SKM-1 treated with dmso at 0.1 percent for 144 hours (cell line): ENCODE results near the gene AIG1.
"Not testable (repeated sequence)": the region's sequence is repeated elsewhere in the genome, so short reads cannot be mapped to it uniquely, and the experiment has no call there.

Experiments
- DNase-seq: peaks from one replicate; lab custom pipeline; 2025; ENCODE audit not compliant: unreplicated experiment; lab: John Stamatoyannopoulos, UW

The AIG1 gene, protein sequence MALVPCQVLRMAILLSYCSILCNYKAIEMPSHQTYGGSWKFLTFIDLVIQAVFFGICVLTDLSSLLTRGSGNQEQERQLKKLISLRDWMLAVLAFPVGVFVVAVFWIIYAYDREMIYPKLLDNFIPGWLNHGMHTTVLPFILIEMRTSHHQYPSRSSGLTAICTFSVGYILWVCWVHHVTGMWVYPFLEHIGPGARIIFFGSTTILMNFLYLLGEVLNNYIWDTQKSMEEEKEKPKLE

DNA sequence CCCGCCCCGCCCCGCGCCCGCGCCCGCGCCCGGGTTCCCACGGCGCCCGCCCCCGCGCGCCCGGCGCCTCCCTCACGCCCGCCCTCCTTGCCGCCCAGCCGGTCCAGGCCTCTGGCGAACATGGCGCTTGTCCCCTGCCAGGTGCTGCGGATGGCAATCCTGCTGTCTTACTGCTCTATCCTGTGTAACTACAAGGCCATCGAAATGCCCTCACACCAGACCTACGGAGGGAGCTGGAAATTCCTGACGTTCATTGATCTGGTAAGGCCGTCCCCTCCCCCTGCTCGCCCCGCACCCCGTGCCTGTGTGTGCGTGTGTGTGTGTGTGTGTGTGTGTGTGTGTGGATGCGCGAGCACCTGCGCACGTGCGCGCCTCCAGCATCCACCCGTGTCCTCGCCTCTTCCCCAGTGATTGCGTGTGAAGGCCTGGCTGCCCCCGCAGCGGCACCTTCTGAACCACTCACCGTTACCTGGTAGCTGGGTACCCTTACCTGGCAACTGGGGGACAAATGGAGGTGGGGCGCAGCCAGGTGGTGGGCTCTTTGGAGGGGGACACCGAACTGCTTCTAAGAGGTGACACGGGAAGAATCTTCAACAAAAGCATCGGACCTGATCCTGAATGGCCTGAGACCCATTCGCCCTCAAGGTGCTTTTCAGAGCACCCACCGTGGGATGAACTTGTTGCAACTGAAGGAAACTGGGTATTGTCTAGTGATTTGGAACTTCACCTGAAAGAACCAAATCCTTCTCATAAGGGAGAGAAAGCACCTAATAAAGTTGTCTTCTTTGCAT, at the start of gene AIG1:
AIG1 (plus strand) TSS at position 84 of the 791 bp plus-strand sequence; CDS start at position 121, 37 bp downstream.
- no peak for DNase-seq

DNA sequence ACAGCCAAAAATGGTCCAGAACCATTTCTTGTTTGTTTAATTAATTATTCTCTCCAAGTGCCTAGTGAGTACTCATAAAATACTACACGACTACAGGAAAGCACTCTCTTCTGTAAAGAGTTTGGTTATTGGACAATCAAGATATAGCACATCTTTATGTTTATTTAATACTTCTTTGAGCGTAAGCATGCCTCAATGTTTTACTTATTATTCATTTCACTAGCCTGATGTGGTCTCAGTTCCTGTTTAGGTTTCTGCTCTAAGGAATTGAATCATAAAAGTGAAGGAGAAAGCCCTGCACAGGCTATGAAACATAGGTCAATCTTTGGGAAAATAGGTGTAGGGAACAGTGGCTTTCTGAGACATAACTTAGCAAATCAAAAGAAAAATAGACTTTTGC, 45.9 kb upstream of the AIG1 start:
- no peak for DNase-seq

DNA sequence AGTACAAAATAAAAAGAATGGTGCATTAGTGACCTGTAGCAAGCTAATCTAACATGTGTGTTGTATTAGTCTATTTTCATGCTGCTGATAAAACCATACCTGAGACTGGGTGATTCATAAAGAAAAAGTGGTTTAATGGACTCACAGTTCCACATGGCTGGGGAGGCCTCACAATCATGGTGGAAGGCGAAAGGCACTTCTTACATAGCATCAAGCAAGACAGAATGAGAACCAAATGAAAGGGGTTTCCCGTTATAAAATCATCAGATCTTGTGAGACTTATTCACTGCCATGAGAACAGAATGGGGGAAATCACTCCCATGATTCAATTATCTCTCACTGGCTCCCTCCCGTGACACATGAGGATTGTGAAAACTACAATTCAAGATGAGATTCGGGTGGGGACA, 45.4 kb upstream of the AIG1 start:
- no peak for DNase-seq

- DNase-seq: no peak
Observed at GRCh38 chr6:143018955-143019354, 41.7 kb upstream of the AIG1 start.

DNA sequence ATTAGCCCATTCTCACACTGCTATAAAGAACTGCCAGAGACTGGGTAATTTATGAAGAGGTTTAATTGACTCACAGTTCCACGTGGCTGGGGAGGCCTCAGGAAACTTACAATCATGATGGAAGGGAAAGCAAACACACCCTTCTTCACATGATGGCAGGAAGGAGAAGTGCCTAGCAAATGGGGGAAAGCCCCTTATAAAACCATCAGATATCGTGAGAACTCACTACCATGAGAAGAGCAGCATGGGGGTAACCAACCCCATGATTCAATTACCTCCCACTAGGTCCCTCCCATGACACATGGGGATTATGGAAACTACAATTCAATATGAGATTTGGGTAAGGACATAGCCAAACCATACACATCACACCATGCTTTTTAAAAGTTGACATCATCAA, 39.8 kb upstream of the AIG1 start:
- DNase-seq: not testable (repeated sequence)

GRCh38 chr6:143021543-143021942, 39.1 kb upstream of the AIG1 start:
- DNase-seq: no peak

- no peak for DNase-seq
Observed at GRCh38 chr6:143022587-143022986, 38.1 kb upstream of the AIG1 start.

DNA sequence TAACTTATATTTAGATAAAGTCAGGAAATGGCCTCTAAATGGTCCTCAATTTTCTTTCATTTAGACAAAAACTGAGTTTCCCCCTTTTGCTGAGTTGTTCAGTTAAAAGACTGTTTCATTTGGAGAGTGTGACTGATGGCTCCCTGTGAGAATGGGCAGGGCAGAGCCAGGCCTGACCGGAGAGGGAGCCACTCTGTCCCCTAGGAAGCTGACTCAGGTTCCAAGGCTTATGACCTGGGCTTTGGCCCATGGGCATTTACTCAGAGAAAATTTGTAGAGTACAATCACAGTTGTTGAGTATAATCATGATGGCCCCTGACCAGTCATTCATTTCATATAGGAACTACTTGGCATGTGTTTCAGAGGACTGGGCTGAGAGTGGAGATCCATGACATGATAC, 37.0 kb upstream of the AIG1 start:
- DNase-seq: no peak

GRCh38 chr6:143024977-143025376, 35.7 kb upstream of the AIG1 start:
- no peak for DNase-seq

DNA sequence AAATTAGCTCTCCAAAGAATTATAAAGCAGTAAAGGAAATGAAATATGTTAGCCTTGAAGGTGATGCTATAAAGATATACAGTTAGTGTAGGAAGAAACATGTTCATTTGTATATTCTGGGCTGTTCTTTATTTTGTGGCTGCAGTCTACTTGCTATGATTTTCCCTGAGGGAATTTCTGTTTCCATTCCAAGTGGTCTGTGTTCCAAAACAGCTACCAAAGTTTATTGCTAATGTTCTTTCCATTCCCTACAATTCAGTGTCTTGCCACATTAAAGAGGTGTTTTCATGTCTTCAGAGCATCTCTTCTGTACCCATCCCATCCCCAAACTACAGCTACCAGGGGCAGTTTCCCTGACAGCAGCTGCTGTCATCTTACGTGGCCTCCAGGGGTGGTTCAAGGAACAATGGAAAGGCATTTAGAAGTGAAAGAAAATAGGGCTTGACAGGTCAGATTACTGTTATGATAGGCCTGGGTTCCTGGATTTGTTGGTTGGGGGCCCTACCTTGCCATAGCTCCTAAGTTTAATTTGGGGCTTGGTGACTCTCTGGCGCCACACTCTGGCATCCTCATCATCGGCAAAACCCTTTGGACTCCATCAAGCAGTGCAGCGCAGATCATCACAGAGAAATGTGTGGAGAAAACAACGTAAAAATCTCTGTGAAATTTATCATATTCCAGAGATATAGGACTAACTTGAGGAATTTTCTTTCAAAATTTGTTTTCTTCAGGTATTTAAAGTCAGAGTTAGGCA, 33.8 kb upstream of the AIG1 start:
- DNase-seq: peak; percentile 14

- DNase-seq: no peak
Observed at GRCh38 chr6:143034689-143035334, 25.9 kb upstream of the AIG1 start.

DNA sequence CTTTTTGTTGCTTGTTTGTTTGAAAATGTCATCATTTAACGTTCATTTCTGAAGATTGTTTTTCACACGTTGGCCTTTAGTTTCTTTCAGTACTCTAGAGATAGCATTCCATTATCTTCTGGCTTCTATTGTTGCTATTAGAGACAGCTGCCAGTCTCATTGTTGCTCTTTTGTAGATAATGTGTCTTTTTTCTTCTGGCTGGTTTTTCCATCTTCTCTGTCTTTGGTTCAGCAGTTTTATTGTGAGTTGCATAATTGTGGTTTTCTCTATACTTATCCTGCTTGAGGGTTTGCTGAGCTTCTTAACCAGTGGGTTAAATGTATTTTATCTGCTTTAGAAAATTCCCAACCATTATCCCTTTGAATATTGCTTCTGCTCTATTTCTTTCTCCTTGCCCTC, 23.2 kb upstream of the AIG1 start:
- DNase-seq: no peak

- DNase-seq: no peak
Observed at GRCh38 chr6:143038833-143039232, 21.9 kb upstream of the AIG1 start.

DNA sequence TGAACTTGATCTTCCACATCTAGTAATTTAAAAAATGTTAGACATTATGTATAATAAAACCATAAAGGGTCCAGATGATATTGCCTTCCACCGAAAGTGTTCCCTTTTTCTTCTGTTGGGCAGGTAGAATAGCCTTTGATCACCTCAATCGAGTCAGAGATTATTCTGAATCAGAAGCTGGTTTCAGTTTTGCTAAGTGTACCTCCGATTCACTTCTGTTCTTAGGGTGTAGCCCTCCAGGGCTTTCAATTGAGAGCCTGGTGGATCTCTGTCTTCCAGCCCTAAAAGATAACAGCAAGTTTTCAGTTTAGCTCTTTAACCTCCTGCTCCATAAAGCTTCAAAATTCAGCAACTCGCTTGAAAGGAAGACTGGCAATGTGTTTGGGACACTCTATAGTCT, 21.1 kb upstream of the AIG1 start:
- DNase-seq: no peak

- DNase-seq: no peak
Observed at GRCh38 chr6:143040018-143040417, 20.7 kb upstream of the AIG1 start.

GRCh38 chr6:143044345-143044744, 16.3 kb upstream of the AIG1 start:
- DNase-seq: not testable (repeated sequence)

- DNase-seq: no peak
Observed at GRCh38 chr6:143049611-143050010, 11.1 kb upstream of the AIG1 start.

DNA sequence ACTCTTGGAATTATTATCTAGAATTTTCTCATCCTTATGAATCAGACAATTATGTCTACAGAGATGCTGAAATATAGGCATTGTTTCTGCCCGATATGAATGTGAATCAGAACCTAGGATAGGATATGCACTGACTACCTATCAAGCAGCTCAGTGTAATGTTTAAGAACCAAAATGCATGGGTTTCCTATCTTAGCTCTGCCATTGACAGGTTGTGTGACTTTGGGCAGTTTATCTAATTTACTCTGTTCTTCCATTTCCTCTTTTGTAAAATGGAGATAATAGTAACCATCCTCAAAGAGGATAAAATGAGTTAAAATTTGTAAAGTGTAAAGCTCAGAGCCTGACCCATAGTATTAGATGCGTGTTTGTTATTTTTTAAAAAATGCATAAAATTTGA, 10.2 kb upstream of the AIG1 start:
- DNase-seq: no peak

- DNase-seq: no peak
Observed at GRCh38 chr6:143052282-143052681, 8.4 kb upstream of the AIG1 start.

GRCh38 chr6:143053856-143054255, 6.8 kb upstream of the AIG1 start:
- DNase-seq: no peak

DNA sequence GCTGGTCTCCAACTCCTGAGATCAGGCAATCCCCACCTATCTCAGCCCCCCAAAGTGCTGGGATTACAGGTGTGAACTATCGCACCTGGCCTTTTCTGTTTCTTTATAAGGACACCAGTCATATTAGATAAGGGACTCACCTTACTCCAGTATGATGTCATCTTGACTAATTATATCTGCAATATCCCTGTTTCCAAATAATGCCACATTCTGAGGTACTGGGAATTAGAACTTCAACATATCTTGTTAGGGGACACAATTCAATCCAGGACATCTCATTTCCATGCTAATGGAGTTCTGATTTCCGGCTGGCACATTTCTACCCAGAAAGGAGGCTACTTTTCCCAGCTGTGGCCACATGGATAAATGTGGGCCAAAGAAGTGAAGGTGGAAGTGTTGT, 6.4 kb upstream of the AIG1 start:
- DNase-seq: no peak
